Pancreas (tissue), 10 donors: ENCODE measurements around the gene SEC14L5. TPM values are rescaled to one million over a fixed set of nuclear protein-coding genes. Genes with fewer than 3 reads are reported as not detected.

Experiments used
- ATAC-seq, 4 donors: fragments of 200-7000 bp; cut with Tn5 transposase; one replicate each; pipeline versions ENCODE4 v1.8.0 to v1.9.1; 2020; ENCODE audit warnings: mild to moderate bottlenecking in 4 of 4, moderate library complexity in 4 of 4
- DNase-seq, 6 donors: peaks; one replicate each; pipeline ENCODE4 v3.0.0-alpha.2; 2020
- FAIRE-seq: peaks from 2 replicates; lab custom pipeline; 2012; peaks lifted over from hg19 to GRCh38; lab: Jason Lieb, UNC
- H3K27ac ChIP-seq, 4 donors: fragments of 200-600 bp; sonication (generic); 1 replicate in 3 of 4; 2 replicates in 1 of 4; pipeline versions ENCODE4 v1.5.0 to v1.8.0; 2020
- H3K27me3 ChIP-seq, 4 donors: fragments of 200-600 bp; one replicate each; pipeline ENCODE4 v1.8.0; 2021
- H3K36me3 ChIP-seq, 3 donors: fragments of 200-600 bp; sonication (generic) in 1 of 3; one replicate each; pipeline versions ENCODE4 v1.5.0 to v1.8.0; 2020 to 2021
- H3K4me1 ChIP-seq, 3 donors: fragments of 200-600 bp; one replicate each; pipeline ENCODE4 v1.8.0; 2021
- H3K4me3 ChIP-seq, 4 donors: fragments of 200-600 bp; sonication (generic) in 2 of 4; one replicate each; pipeline versions ENCODE4 v1.5.0 to v1.8.0; 2020 to 2021
- H3K9me3 ChIP-seq, 4 donors: fragments of 200-600 bp; one replicate each; pipeline ENCODE4 v1.8.0; 2021
- CTCF ChIP-seq, 4 donors: fragments of 200-600 bp; sonication (generic) in 3 of 4; IDR thresholded peaks; one replicate each; pipeline versions ENCODE4 v1.5.0 to v1.8.0; 2021; ENCODE audit warnings: antibody characterized with exemption in 4 of 4
- WGBS, 2 donors: extraction: QIAGEN DNeasy Blood & Tissue Kit; methylation state at CpG; one replicate each; pipeline ENCODE4 v1.1.7; 2013; 5-methylcytosine and 5-hydroxymethylcytosine counted together
- intact Hi-C, 3 donors: fragments of 100-400 bp; cut with DNase I; formaldehyde crosslinking; loops; one replicate each; pipeline versions ENCODE4 v1.11.1 to v1.14.2; 2022
- polyA plus RNA-seq, 2 donors: library from polyadenylated mRNA; stranded (reverse); fragments of 200-250 nt; gene quantifications; one replicate each; pipeline ENCODE4 v1.2.3, GENCODE V29; 2013
- total RNA-seq, 6 donors: library from RNA; stranded (reverse); fragmentation: NEBNext Ultra II Directional in 4 of 6; extraction: Animal tissue kit (Norgen Biotek cat#: 25700) in 4 of 6; gene quantifications; one replicate each; pipeline versions ENCODE4 v1.2.1 to v1.2.4, GENCODE V29; 2021 to 2023
- donor health status: healthy with polysubstance abuse.
- donor health status: DM: no; HTN: no; CAD: no; lungs with moderate emphysema.
- donor health status: DM: no; HTN: no; CAD: no.
- donor health status: control.
- donor health status: control.
- donor health status: Bipolar disorder and iron deficiency.
- donor health status: DM: yes; HTN: yes; CAD: no.
- donor health status: DM: no; HTN: no; CAD: no.
- donor health status: DM: no; HTN: no; CAD: no.
- donor health status: DM: yes; HTN: yes; CAD: no.

SEC14L5 gene
- total and polyA plus RNA-seq, 8 donors, result 0.22 to 0.79 (median 0.51) TPM

GRCh38 chr16:4976079-4976478 lies 17.9 kb downstream of the SEC14L5 start:
- peak overlapping the region; percentile 51 to 80 (median 73) for H3K27ac ChIP-seq
- 88 to 94% methylated on average over 2 of the region's 2 CpGs for WGBS, 2 donors
- no peak for TF ChIP-seq CTCF (IDR thresholded peaks at IDR 0.05)
- intact Hi-C loops, result no loop called here
- no peak for DNase-seq
- no peaks in the 10 kb centered on the region for H3K27me3 ChIP-seq
- no peaks in the 10 kb centered on the region for H3K9me3 ChIP-seq
- no peaks in the 10 kb centered on the region for H3K36me3 ChIP-seq
- H3K4me3 ChIP-seq, result no peak overlapping the region
- no peak for FAIRE-seq
- peak in 1 of 4 donors; percentile 3 for ATAC-seq
- H3K4me1 ChIP-seq, result peaks cover 4 to 10% (median 8%) of the 10 kb centered on the region in 3 donors

GRCh38 chr16:4976611-4977145 lies 18.5 kb downstream of the SEC14L5 start:
- Histone ChIP-seq H3K4me1 (peaks cover 4 to 10% (median 8%) of the 10 kb centered on the region in 3 donors), H3K27me3 (no peaks in the 10 kb centered on the region), H3K27ac (peak overlapping the region; percentile 51 to 80 (median 73)), H3K36me3 (no peaks in the 10 kb centered on the region), H3K9me3 (no peaks in the 10 kb centered on the region), H3K4me3 (no peak overlapping the region)
- intact Hi-C loops, result no loop called here
- peak; percentile 80 to 92 (median 84) for DNase-seq
- FAIRE-seq, result no peak
- ATAC-seq, result peak; percentile 93 to 97 (median 96)
- 20 to 23% methylated on average over 5 of the region's 5 CpGs for WGBS, 2 donors
- no peak for TF ChIP-seq CTCF (IDR thresholded peaks at IDR 0.05)

GRCh38 chr16:4979164-4979563 lies 21.0 kb downstream of the SEC14L5 start:
- no peak for FAIRE-seq
- TF ChIP-seq CTCF (IDR thresholded peaks at IDR 0.05), result no peak
- no peaks in the 10 kb centered on the region for H3K36me3 ChIP-seq
- WGBS, 2 donors, result 90 to 91% methylated on average over 7 of the region's 7 CpGs
- H3K4me3 ChIP-seq, result no peak overlapping the region
- intact Hi-C loops, result no loop called here
- H3K27me3 ChIP-seq, result no peaks in the 10 kb centered on the region
- no peaks in the 10 kb centered on the region for H3K9me3 ChIP-seq
- peaks cover 4 to 10% (median 8%) of the 10 kb centered on the region in 3 donors for H3K4me1 ChIP-seq
- ATAC-seq, result no peak
- no peak overlapping the region for H3K27ac ChIP-seq
- no peak for DNase-seq

GRCh38 chr16:4979736-4980660 lies 21.9 kb downstream of the SEC14L5 start:
- DNase-seq, result no peak
- Histone ChIP-seq H3K4me1 (peaks cover 4 to 10% (median 8%) of the 10 kb centered on the region in 3 donors), H3K36me3 (no peaks in the 10 kb centered on the region), H3K4me3 (no peak overlapping the region), H3K9me3 (no peaks in the 10 kb centered on the region), H3K27me3 (no peaks in the 10 kb centered on the region), H3K27ac (no peak overlapping the region)
- no peak for TF ChIP-seq CTCF (IDR thresholded peaks at IDR 0.05)
- no peak for ATAC-seq
- 77 to 85% methylated on average over 25 of the region's 25 CpGs for WGBS, 2 donors
- intact Hi-C loops, result no loop called here
- no peak for FAIRE-seq
